OCI-LY7 (cell line): ENCODE measurements around the gene PEAK3. TPM values are rescaled to one million over a fixed set of nuclear protein-coding genes. Genes with fewer than 3 reads are reported as not detected.
A peak's percentile ranks its signal among the peaks of the same experiment; 100 is the strongest.

ENCODE experiments used
- BruUV-seq: library from RNA; stranded (reverse); fragments of 400-500 nt; replicated peaks from 2 replicates; lab custom pipeline; 2021; lab: Mats Ljungman, UMichigan
- CTCF ChIA-PET: fragments of 300-600 bp; sonication (Branson Sonifier 250); formaldehyde crosslinking; loops from one replicate; lab custom pipeline; 2022; ENCODE audit warnings: antibody characterized with exemption; ENCODE audit not compliant: unreplicated experiment; lab: Charles Lee
- POLR2A ChIA-PET: fragments of 300-600 bp; sonication (Branson Sonifier 250); formaldehyde crosslinking; loops from one replicate; lab custom pipeline; 2022; ENCODE audit warnings: antibody characterized with exemption; lab: Charles Lee
- DNase-seq: peaks from one replicate; pipeline ENCODE4 v3.0.0-alpha.2; 2015; ENCODE audit warnings: low spot score
- H2AFZ ChIP-seq: fragments of 200-600 bp; sonication (generic), shearing (Covaris generic); 2 replicates; pipeline ENCODE4 v1.6.1; 2014; ENCODE audit warnings: mild to moderate bottlenecking, antibody characterized with exemption, low read length, moderate library complexity
- H3K27ac ChIP-seq: fragments of 200-600 bp; sonication (generic); 2 replicates; pipeline ENCODE4 v1.5.1; 2014; ENCODE audit warnings: mixed run types, low read depth, mild to moderate bottlenecking, moderate library complexity, low read length, inconsistent platforms; ENCODE audit not compliant: poor library complexity, severe bottlenecking
- H3K36me3 ChIP-seq: fragments of 200-600 bp; sonication (generic); 2 replicates; pipeline ENCODE4 v1.6.1; 2014; ENCODE audit warnings: mild to moderate bottlenecking, antibody characterized with exemption, low read length, moderate library complexity, mixed read lengths; ENCODE audit not compliant: insufficient read depth
- H3K4me1 ChIP-seq: fragments of 200-600 bp; sonication (generic); 2 replicates; pipeline ENCODE4 v1.5.1; 2014; ENCODE audit warnings: mild to moderate bottlenecking, low read length; ENCODE audit not compliant: insufficient read depth, poor library complexity, severe bottlenecking
- H3K4me2 ChIP-seq: fragments of 200-600 bp; sonication (generic); 2 replicates; pipeline ENCODE4 v1.6.1; 2014; ENCODE audit warnings: mild to moderate bottlenecking, low read length
- H3K4me3 ChIP-seq: fragments of 200-600 bp; sonication (generic); 2 replicates; pipeline ENCODE4 v1.5.1; 2014; ENCODE audit warnings: mild to moderate bottlenecking, low read depth, low read length; ENCODE audit not compliant: poor library complexity, severe bottlenecking
- H3K79me2 ChIP-seq: fragments of 200-600 bp; sonication (generic); 2 replicates; pipeline ENCODE4 v1.6.1; 2016; ENCODE audit warnings: low read depth, mild to moderate bottlenecking, low read length, moderate library complexity, mixed read lengths; ENCODE audit not compliant: insufficient read depth
- H3K9me2 ChIP-seq: fragments of 200-600 bp; sonication (generic); 2 replicates; pipeline ENCODE4 v1.6.1; 2016; ENCODE audit warnings: mild to moderate bottlenecking, low read length, mixed read lengths; ENCODE audit not compliant: insufficient read depth
- H3K9me3 ChIP-seq: fragments of 200-600 bp; sonication (generic); 2 replicates; pipeline ENCODE4 v1.6.1; 2014; ENCODE audit warnings: mild to moderate bottlenecking, mixed run types, low read length, mixed read lengths
- H4K20me1 ChIP-seq: fragments of 200-600 bp; sonication (generic); 2 replicates; pipeline ENCODE4 v1.6.1; 2014; ENCODE audit warnings: mild to moderate bottlenecking, antibody characterized with exemption, low read length, moderate library complexity, mixed read lengths; ENCODE audit not compliant: insufficient read depth
- CTCF ChIP-seq: fragments of 200-600 bp; sonication (generic); conservative IDR thresholded peaks from 2 replicates; pipeline ENCODE4 v1.5.1; 2014; ENCODE audit warnings: mild to moderate bottlenecking, antibody characterized with exemption, low read length, moderate library complexity, mixed read lengths
- EZH2phosphoT487 ChIP-seq: fragments of 200-600 bp; sonication (generic); IDR thresholded peaks from 2 replicates; pipeline ENCODE4 v1.6.1; 2018; ENCODE audit warnings: low read depth, borderline replicate concordance, mild to moderate bottlenecking, mixed run types, antibody characterized with exemption, low read length, moderate library complexity, mixed read lengths
- intact Hi-C: fragments of 100-400 bp; cut with micrococcal nuclease; formaldehyde crosslinking; loops from one replicate; pipeline ENCODE4 v1.10.0; 2022; ENCODE audit not compliant: unreplicated experiment
- total RNA-seq, 2 experiments: library from RNA; depleted of rRNA in 1 of 2; stranded (reverse); fragments of >200 nt in 1 of 2; shearing (Covaris generic) in 1 of 2; gene quantifications; 2 replicates each; pipeline ENCODE4 v1.2.3, GENCODE V29; 2014 to 2022

Gene PEAK3
- total RNA-seq, 2 experiments from 2014 or later: not detected

- ChIA-PET CTCF (interaction anchor here (0.8 kb wide), 1 partner anchor 78 kb away, joined by 3 read pairs; no protein-coding TSS in a partner anchor), POLR2A (no interaction called here)
- H3K9me2 ChIP-seq: no peaks in the 10 kb centered on the region
- peaks cover 21% of the 10 kb centered on the region for H4K20me1 ChIP-seq
- H3K27ac ChIP-seq: peak overlapping the region; percentile 47
- BruUV-seq: no TSS peak
- H3K4me1 ChIP-seq: peaks cover 57% of the 10 kb centered on the region
- TF ChIP-seq CTCF (no peak), EZH2phosphoT487 (no peak)
- H3K36me3 ChIP-seq: peaks cover 82% of the 10 kb centered on the region
- peaks cover 52% of the 10 kb centered on the region for H3K79me2 ChIP-seq
- no peak overlapping the region for H2AFZ ChIP-seq
- H3K4me3 ChIP-seq: peak overlapping the region; percentile 96
- no peaks in the 10 kb centered on the region for H3K9me3 ChIP-seq
- peak overlapping the region; percentile 91 for H3K4me2 ChIP-seq
- intact Hi-C loops: no loop called here
- peak; percentile 45 for DNase-seq
Measured at GRCh38 chr19:2233601-2234280, 48.2 kb downstream of the PEAK3 start.

DNA sequence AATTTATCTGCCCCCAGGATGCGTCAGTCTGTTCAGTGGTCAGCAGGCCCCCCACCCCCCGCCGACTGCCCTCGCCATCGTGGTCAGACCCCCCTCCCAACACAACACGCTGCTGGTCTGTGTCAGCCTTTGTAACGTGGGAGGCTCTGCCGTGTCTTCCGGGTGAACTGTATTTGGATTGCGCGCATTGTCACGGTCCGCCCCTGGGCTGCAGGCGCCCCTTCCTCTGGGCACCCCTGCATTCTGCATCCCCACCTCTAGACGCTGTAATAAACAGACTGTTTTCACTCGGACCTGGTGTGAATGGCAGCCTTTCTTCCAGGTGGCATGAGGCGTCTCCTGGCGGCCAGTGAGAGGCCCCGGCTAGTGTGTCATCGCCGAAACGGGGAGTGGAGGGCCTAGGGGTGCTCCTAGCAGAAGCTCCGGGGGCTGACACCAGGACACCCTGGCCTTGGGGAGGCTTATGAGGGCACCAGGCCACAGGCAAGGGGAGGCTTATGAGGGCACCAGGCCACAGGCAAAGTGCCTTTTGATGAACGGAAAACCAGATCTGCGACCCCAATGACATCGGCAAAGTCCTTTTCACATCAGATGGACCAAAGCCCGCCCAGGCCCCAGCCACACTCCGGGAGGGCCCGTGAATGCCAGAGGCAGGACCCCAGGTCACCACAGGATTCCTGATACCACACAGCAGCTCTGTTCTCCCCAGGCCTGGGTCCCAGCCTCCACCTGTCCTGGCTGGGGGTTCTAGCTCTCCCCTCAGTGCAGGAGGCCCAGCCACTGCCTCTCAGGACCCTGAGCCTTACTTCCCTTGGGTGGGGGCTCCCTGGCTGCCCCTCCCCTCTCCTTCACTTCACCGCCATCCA is 49.5 kb downstream of the PEAK3 start:
- Histone ChIP-seq H3K36me3 (peaks cover 74% of the 10 kb centered on the region), H3K9me3 (no peaks in the 10 kb centered on the region), H3K4me3 (peak overlapping the region; percentile 17), H4K20me1 (peaks cover 9% of the 10 kb centered on the region), H3K27ac (peak overlapping the region; percentile 47), H3K79me2 (peaks cover 42% of the 10 kb centered on the region), H3K9me2 (no peaks in the 10 kb centered on the region), H3K4me2 (peak overlapping the region; percentile 91), H3K4me1 (peaks cover 59% of the 10 kb centered on the region), H2AFZ (no peak overlapping the region)
- TF ChIP-seq EZH2phosphoT487 (no peak), CTCF (0 out of 2 replicates have a peak, but pooled peaks have one; percentile 16)
- no TSS peak for BruUV-seq
- ChIA-PET POLR2A (no interaction called here), CTCF (no interaction called here)
- intact Hi-C loops: no loop called here
- no peak for DNase-seq
